ENCODE data around the gene GNG7.
"Not testable (repeated sequence)": the region's sequence is repeated elsewhere in the genome, so short reads cannot be mapped to it uniquely, and the experiment has no call there.

Gene GNG7

DNA sequence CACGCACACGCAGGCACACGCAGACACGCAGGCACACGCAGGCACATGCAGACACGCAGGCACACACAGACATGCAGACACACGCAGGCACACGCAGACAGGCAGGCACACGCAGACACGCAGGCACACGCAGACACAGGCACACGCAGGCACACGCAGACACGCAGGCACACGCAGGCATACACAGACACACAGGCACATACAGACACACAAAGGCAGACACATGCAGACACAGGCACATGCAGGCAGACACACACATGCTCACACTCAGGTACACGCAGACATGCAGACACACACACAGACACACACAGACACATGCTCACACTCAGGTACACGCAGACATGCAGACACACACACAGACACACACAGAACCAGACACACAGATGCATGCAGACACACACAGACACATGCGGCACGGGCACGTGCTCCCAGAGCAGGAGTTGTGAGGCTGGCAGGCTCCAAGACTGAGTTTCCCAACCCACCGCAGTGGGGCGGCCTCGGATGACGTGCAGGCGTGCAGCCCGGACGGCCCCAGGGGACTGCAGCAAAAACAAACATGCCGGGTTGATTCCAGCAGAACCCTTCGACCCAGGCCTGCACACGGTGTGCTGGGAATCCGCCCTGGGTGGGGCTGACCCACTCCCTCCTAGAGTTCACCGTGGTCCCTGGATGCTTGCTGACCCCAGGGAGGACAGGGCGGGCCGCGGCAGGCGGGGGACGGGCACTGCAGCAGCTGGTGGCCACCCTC lies 126.6 kb downstream of the GNG7 start:
- DNase-seq (ENCODE audit: low read depth), result peak; percentile 86

DNA sequence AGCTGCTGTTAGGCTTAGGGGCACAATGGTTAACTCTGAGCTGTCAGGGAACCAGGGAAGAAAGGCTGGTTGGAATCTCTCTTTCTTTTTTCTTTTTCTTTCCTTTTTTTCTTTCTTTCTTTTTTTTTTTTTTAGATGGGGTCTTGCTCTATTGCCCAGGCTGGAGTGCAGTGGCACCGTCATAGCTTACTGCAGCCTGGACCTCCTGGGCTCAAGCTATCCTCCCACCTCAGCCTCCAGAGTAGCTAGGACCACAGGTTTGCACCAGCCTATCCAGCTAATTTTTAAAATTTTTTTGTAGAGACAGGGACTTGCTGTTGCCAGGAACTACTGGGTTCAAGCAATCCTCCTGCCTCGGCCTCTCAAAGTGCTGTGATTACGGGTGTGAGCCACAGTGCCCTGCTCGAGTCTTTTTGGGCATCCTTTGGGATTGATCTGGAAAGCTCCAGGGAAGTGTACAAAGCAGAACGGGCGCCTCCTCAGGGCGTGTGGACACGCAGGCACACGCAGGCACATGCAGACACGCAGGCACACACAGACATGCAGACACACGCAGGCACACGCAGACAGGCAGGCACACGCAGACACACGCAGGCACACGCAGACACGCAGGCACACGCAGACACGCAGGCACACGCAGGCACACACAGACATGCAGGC lies 127.4 kb downstream of the GNG7 start:
- no peak for DNase-seq (ENCODE audit: low read depth)

DNA sequence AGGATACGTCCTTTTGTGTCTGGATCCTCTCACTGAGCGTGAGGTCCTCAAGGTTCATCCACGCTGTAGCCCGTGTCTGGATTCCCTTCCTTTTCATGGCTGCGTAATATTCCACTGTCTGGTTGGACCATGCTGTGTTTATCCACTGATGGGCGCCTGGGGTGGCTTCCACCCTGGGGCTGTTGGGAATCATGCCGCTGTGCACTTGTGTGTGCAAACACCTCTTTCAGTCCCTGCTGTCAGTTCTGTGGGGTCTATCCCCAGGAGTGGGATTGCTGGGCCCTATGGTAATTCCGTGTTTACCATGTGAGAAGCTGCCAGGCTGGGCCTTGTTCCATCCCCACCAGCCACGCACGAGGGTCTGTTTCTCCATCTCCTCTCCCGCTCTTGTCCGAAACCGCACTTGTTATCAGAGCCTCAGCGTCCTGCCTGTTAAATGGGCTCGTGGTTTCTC lies 128.0 kb downstream of the GNG7 start:
- no peak for DNase-seq (ENCODE audit: low read depth)

GRCh38 chr19:2573916-2574315 lies 128.6 kb downstream of the GNG7 start:
- DNase-seq (ENCODE audit: low read depth), result no peak

GRCh38 chr19:2572152-2572551 lies 130.3 kb downstream of the GNG7 start:
- DNase-seq (ENCODE audit: low read depth), result not testable (repeated sequence)

DNA sequence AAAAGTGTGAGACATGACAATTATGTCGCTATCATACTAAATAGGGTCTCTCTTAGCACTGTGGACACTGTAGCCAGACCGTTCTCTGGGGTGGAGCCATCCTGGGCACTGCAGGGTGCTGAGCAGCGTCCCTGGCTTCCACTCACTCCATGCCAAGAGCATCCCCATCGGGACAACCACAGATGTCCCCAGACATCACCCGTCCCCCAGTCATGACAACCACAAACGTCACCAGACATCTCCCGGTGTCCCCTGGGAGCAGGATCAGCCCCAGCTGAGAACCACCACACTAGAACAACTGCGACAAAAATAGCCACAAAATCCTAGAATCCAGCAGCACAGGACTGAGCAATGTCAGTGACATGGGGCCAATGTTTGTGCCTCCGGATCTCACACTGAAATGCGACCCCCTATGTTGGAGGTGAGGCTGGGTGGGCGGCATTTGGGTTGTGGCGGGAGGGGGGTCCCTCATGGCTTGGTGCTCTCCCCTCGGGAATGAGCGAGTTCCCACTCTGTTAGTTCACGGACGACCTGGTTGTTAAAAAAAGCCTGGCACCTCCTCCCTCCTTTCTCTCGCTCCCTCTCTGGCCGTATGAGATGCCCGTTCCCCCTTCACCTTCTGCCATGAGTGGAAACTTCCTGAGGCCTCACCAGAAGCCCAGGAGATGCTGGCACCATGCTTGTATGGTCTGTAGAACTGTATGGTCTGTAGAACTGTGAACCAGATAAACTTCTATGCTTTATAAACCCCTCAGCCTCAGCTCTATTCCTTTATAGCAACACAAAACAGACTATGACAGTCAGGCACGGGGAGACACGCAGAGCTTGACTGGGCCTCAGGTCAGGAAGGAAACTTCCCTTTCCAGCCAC lies 132.7 kb downstream of the GNG7 start:
- DNase-seq (ENCODE audit: low read depth), result no peak

GRCh38 chr19:2567996-2568395 lies 134.5 kb downstream of the GNG7 start:
- DNase-seq (ENCODE audit: low read depth), result no peak

DNA sequence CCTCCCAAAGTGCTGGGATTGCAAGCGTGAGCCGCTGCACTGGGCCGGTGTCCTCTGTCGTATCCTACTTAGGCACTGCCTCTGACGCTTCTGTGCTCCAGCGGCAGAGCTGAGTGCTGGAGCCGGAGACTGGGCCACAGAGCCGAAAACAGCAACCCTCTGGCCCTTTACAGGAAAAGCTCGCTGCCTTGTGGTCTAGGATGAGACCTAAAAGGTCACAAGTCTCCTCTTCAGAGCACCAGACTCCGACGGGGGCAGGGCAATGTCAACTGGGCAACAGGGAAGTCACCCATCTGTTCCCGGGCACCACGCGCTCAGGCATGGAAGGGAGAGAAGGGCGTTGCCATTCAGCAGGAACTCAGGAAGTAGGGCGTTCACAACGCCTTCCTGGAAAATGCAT lies 134.9 kb downstream of the GNG7 start:
- DNase-seq (ENCODE audit: low read depth), result no peak

- DNase-seq (ENCODE audit: low read depth), result not testable (repeated sequence)
Measured at GRCh38 chr19:2563546-2563945, 138.9 kb downstream of the GNG7 start.

DNA sequence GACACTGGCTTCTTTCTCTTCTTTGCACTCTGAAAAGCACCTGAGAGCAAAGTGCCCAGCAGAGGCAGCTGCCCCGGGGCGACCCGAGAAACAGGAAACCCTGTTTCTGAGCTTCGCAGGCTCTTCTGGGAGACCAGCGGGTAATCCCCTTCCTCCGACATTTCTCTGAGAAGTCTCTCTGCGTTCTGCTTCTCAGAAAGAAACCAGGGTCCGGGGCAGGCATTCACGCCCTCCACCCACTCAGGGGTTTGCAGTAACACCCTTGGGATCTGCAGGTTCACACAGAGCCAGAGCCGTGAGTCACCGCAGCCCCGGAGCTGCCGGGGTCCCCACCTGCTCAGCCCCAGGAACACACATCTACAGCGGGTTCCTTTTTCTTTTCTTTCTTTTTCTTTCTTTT lies 140.6 kb downstream of the GNG7 start:
- DNase-seq (ENCODE audit: low read depth), result no peak

DNA sequence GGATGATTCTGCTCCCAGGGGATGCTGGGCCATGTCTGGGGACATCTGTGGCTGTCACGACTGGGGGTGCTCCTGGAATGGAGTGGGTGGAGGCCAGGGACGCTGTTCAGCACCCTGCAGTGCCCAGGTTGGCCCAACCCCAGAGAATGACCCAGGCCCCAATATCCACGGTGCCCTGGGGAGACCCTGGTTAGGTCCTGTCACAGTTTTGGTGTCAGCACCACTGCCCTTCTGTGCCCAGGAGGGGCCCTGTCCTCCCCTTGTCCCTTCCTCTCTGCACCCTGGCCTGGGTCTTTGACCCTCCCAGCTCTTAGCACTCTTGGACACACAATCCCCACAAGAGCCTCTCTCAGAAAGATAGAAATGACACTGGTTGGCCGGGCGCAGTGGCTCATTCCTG lies 141.3 kb downstream of the GNG7 start:
- DNase-seq (ENCODE audit: low read depth), result no peak

DNA sequence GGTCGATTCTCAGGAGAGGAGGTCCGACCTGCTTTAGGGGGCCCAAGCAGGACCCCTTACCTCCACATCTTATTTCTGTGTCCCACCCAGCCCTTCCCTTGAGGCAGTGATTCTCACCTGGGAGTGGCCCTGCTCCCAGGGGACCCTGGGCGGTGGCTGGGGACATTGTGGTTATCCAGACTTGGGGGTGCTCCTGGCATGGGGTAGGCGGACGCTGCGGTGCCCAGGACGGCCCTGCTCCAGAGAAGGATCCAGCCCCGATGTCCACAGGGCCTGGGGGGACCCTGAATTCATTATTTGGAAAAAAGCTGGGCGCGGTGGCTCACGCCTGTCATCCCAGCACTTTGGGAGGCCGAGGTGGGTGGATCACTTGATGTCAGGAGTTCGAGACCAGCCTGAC lies 142.1 kb downstream of the GNG7 start:
- DNase-seq (ENCODE audit: low read depth), result no peak

GRCh38 chr19:2558543-2558942 lies 144.0 kb downstream of the GNG7 start:
- DNase-seq (ENCODE audit: low read depth), result no peak

- not testable (repeated sequence) for DNase-seq (ENCODE audit: low read depth)
Measured at GRCh38 chr19:2558131-2558530, 144.4 kb downstream of the GNG7 start.

GRCh38 chr19:2557093-2557440 lies 145.4 kb downstream of the GNG7 start:
- DNase-seq (ENCODE audit: low read depth), result no peak

GRCh38 chr19:2556221-2557092 lies 146.0 kb downstream of the GNG7 start:
- DNase-seq (ENCODE audit: low read depth), result no peak

DNA sequence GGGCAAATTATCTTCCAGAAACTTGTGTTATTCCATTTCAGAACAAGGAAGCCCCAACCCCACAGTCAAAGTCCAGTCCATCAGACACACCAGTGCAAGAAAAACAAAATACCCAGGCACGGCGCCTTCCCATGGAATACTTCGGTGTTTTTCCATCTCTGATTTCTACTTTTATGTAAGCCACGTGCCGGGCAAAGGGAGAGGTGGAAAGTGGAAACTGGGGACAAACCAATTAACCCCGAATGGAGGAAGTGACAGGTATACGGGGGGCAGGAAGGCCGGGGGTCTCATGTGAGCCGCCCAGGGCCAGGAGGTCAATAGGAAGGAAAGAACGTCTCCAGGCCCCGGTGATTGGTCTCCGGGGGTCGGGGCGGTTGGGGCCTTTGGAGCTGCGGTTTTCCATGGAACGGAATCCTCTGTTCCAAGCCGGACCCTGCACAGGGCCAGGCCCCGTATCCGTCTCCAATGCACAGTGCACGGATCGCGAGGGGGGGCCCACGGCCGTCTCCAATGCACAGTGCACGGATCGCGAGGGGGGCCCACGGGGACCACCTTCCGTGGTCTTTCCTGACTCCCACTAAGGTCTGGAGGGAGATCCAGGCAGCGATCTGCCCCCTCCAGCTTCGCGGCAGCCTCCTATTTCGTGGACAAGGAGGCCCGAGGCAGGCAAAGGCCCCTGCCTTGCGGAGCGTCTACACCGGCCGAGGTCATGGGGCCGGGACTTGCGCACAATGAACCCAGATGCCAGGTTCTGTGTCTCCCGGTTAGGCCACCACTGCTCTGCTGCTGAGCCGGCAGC lies 146.9 kb downstream of the GNG7 start:
- no peak for DNase-seq (ENCODE audit: low read depth)

DNA sequence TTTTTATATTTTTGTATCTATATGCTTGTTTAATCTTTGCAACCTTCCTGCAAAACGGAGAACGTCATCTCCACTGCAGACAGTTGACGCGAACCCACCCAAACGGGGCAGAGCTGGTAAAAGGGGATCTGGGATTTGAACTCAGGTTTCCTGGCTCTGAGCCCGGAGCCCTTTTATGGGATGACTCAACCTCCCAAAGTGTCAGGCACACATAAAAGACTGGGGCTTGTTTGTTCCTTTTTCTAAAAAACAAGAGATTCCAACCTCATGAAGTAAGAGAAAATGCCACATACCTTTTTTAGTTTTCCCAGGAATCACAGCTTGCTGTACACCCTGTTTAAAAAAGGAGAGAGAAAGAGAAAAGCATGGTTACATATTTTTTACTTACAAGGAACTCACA lies 147.6 kb downstream of the GNG7 start:
- no peak for DNase-seq (ENCODE audit: low read depth)

DNA sequence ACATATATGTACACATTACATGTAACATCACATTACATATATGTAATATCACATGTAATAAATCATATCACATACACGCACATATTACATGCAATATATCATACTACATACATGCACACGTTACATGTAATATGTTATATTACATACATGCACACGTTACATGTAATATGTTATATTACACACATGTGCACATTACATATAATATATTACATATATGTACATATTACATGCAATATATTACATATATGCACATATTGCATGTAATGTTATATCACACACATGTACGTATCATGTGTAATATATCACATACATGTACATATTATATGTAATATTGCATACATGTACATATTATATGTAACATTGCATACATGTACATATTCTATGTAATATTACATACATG lies 149.0 kb downstream of the GNG7 start:
- no peak for DNase-seq (ENCODE audit: low read depth)

- no peak for DNase-seq (ENCODE audit: low read depth)
Measured at GRCh38 chr19:2552859-2553258, 149.6 kb downstream of the GNG7 start.

DNA sequence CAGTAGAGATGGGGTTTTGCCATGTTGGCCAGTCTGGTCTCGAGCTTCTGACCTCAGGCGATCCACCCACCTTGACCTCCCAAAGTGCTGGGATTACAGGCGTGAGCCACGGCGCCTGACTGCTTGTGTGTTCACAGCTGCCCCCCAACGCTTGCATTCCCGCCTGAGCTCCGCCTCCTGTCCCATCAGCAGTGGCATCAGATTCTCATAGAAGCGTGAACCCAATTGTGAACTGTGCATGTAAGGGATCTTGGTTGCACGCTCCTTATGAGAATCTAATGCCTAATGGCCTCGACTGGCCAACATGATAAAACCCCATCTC lies 150.7 kb downstream of the GNG7 start:
- DNase-seq (ENCODE audit: low read depth), result no peak

Measured in fibroblast of the conjunctiva (primary cell).